IMR-90 (cell line): ENCODE measurements around the gene KRT76. TPM values are rescaled to one million over a fixed set of nuclear protein-coding genes. Genes with fewer than 3 reads are reported as not detected.

Source experiments
- ATAC-seq: fragments of 200-7000 bp; cut with Tn5 transposase; 2 replicates; pipeline ENCODE4 v1.9.1; 2020; ENCODE audit warnings: low read depth, mild to moderate bottlenecking, moderate library complexity
- BruUV-seq: library from RNA; stranded (reverse); fragments of 400-500 nt; replicated peaks from 2 replicates; lab custom pipeline; 2021; lab: Mats Ljungman, UMichigan
- CTCF ChIA-PET: fragments of 300-600 bp; formaldehyde crosslinking; extraction: SDS; loops from one replicate; lab custom pipeline; 2021; ENCODE audit warnings: antibody characterized with exemption; lab: Yijun Ruan, JAX
- POLR2A ChIA-PET: fragments of 300-600 bp; sonication (Branson Sonifier 250); formaldehyde crosslinking; loops from one replicate; lab custom pipeline; 2022; ENCODE audit warnings: antibody characterized with exemption; ENCODE audit not compliant: unreplicated experiment; lab: Charles Lee
- DNase-seq: peaks from one replicate; pipeline ENCODE4 v3.0.0; 2013
- H2AFZ ChIP-seq: replicated peaks from 2 replicates; pipeline ENCODE3; 2013; ENCODE audit warnings: low read length, mild to moderate bottlenecking; ENCODE audit not compliant: poor library complexity
- H2AK5ac ChIP-seq: 2 replicates; pipeline ENCODE4 v1.6.1; 2013; ENCODE audit warnings: low read depth, low read length, inconsistent platforms
- H2AK9ac ChIP-seq: replicated peaks from 2 replicates; pipeline ENCODE3; 2013; ENCODE audit warnings: mild to moderate bottlenecking, low read depth, low read length, moderate library complexity; ENCODE audit not compliant: poor library complexity
- H2BK120ac ChIP-seq: 2 replicates; pipeline ENCODE4 v1.6.1; 2013; ENCODE audit warnings: low read depth, low read length, inconsistent platforms
- H2BK15ac ChIP-seq: 3 replicates; pipeline ENCODE4 v1.6.1; 2013; ENCODE audit warnings: low read depth, low read length, inconsistent platforms
- H2BK20ac ChIP-seq: 2 replicates; pipeline ENCODE4 v1.6.1; 2013; ENCODE audit warnings: low read depth, mild to moderate bottlenecking, inconsistent platforms, low read length, moderate library complexity
- H2BK5ac ChIP-seq: 2 replicates; pipeline ENCODE4 v1.6.1; 2013; ENCODE audit warnings: mild to moderate bottlenecking, low read depth, low read length, inconsistent platforms; ENCODE audit not compliant: poor library complexity, severe bottlenecking
- H3K14ac ChIP-seq: replicated peaks from 2 replicates; pipeline ENCODE4 v1.6.1; 2013; ENCODE audit warnings: low read depth, low read length, inconsistent platforms
- H3K18ac ChIP-seq: 2 replicates; pipeline ENCODE4 v1.6.1; 2013; ENCODE audit warnings: low read depth, low read length, control low read depth
- H3K23ac ChIP-seq: 2 replicates; pipeline ENCODE4 v1.6.1; 2013; ENCODE audit warnings: low read depth, low read length, inconsistent platforms
- H3K27ac ChIP-seq: 2 replicates; pipeline ENCODE4 v1.5.1; 2013; ENCODE audit warnings: mild to moderate bottlenecking, control low read depth, low read length; ENCODE audit not compliant: insufficient read depth
- H3K27me3 ChIP-seq: 2 replicates; pipeline ENCODE4 v1.6.1; 2013; ENCODE audit warnings: low read length; ENCODE audit not compliant: control insufficient read depth, insufficient read depth
- H3K36me3 ChIP-seq: 2 replicates; pipeline ENCODE4 v1.6.1; 2013; ENCODE audit warnings: low read length, mixed read lengths; ENCODE audit not compliant: control insufficient read depth, insufficient read depth
- H3K4ac ChIP-seq: 2 replicates; pipeline ENCODE4 v1.6.1; 2013; ENCODE audit warnings: low read depth, low read length, inconsistent platforms
- H3K4me1 ChIP-seq: 2 replicates; pipeline ENCODE4 v1.6.1; 2013; ENCODE audit warnings: low read length, mixed read lengths; ENCODE audit not compliant: control insufficient read depth, insufficient read depth
- H3K4me2 ChIP-seq: 2 replicates; pipeline ENCODE4 v1.6.1; 2013; ENCODE audit warnings: low read depth, mild to moderate bottlenecking, control low read depth, low read length, moderate library complexity
- H3K4me3 ChIP-seq: 2 replicates; pipeline ENCODE4 v1.5.1; 2013; ENCODE audit warnings: low read depth, mild to moderate bottlenecking, control low read depth, low read length, moderate library complexity; ENCODE audit not compliant: insufficient read depth
- H3K56ac ChIP-seq: 2 replicates; pipeline ENCODE4 v1.6.1; 2013; ENCODE audit warnings: low read length, inconsistent platforms; ENCODE audit not compliant: insufficient read depth; ENCODE audit errors: extremely low read depth
- H3K79me1 ChIP-seq, 2 experiments: 2 replicates each; pipeline ENCODE4 v1.6.1; 2013; ENCODE audit warnings: low read length in 2 of 2, inconsistent platforms in 1 of 2, low read depth in 1 of 2
- H3K9ac ChIP-seq: 2 replicates; pipeline ENCODE4 v1.6.1; 2013; ENCODE audit warnings: low read depth, low read length, control low read depth
- H3K9me1 ChIP-seq: 2 replicates; pipeline ENCODE4 v1.6.1; 2013; ENCODE audit warnings: low read length, inconsistent platforms; ENCODE audit not compliant: insufficient read depth
- H3K9me3 ChIP-seq: 2 replicates; pipeline ENCODE4 v1.6.1; 2013; ENCODE audit warnings: low read length; ENCODE audit not compliant: control insufficient read depth, insufficient read depth
- H4K20me1 ChIP-seq: 2 replicates; pipeline ENCODE4 v1.6.1; 2013; ENCODE audit warnings: low read length, inconsistent platforms; ENCODE audit not compliant: insufficient read depth
- H4K5ac ChIP-seq: 2 replicates; pipeline ENCODE4 v1.6.1; 2013; ENCODE audit warnings: mild to moderate bottlenecking, low read depth, low read length, control low read depth
- H4K8ac ChIP-seq, 2 experiments: 2 replicates each; pipeline ENCODE4 v1.6.1; 2013; ENCODE audit warnings: low read depth in 2 of 2, low read length in 2 of 2, control low read depth in 1 of 2, inconsistent platforms in 1 of 2
- H4K91ac ChIP-seq: 2 replicates; pipeline ENCODE4 v1.6.1; 2013; ENCODE audit warnings: low read depth, low read length, inconsistent platforms; ENCODE audit not compliant: insufficient read depth
- CEBPB ChIP-seq: IDR thresholded peaks from 2 replicates; pipeline ENCODE4 v1.6.1; 2012; ENCODE audit warnings: low read depth, low read length, improper control_type of control experiment
- CHD1 ChIP-seq: IDR thresholded peaks from 2 replicates; pipeline ENCODE4 v1.6.1; 2012; ENCODE audit warnings: low read depth, low read length, improper control_type of control experiment
- WGBS, 2 experiments: methylation state at CpG; one replicate each; pipeline versions ENCODE4 v1.1.5 to v1.1.7; 2013; ENCODE audit warnings: missing lambda C conversion rate in 2 of 2; ENCODE audit not compliant: insufficient read length in 1 of 2; ENCODE audit errors: extremely low coverage in 2 of 2; 5-methylcytosine and 5-hydroxymethylcytosine counted together
- dilution Hi-C: fragments of 300-500 bp; cut with HindIII; formaldehyde crosslinking; loops from one replicate; pipeline ENCODE4 v1.14.3; 2018; ENCODE audit warnings: low sequenced_read_pairs; ENCODE audit not compliant: unreplicated experiment
- in situ Hi-C: fragments of 300-500 bp; cut with MboI; formaldehyde crosslinking; loops from 3 replicates; pipeline ENCODE4 v1.14.3; 2019; ENCODE audit warnings: low sequenced_read_pairs, inconsistent platforms, mixed read lengths
- intact Hi-C: fragments of 100-400 bp; cut with micrococcal nuclease; formaldehyde crosslinking; loops from 2 replicates; pipeline ENCODE4 v1.10.0; 2022
- polyA plus RNA-seq, 3 experiments: library from polyadenylated mRNA; depleted of rRNA; stranded (reverse); fragments of >200 nt; gene quantifications; 2 replicates each; pipeline ENCODE4 v1.2.3, GENCODE V29; 2012; ENCODE audit warnings: low replicate concordance in 1 of 3
- total RNA-seq: library from RNA; depleted of rRNA; stranded (reverse); fragments of >200 nt; gene quantifications from 2 replicates; pipeline ENCODE4 v1.2.3, GENCODE V29; 2012

KRT76 gene
- total and polyA plus RNA-seq, 2 of the 4 experiments (the other 2 are of a cell fraction), result not detected

DNA sequence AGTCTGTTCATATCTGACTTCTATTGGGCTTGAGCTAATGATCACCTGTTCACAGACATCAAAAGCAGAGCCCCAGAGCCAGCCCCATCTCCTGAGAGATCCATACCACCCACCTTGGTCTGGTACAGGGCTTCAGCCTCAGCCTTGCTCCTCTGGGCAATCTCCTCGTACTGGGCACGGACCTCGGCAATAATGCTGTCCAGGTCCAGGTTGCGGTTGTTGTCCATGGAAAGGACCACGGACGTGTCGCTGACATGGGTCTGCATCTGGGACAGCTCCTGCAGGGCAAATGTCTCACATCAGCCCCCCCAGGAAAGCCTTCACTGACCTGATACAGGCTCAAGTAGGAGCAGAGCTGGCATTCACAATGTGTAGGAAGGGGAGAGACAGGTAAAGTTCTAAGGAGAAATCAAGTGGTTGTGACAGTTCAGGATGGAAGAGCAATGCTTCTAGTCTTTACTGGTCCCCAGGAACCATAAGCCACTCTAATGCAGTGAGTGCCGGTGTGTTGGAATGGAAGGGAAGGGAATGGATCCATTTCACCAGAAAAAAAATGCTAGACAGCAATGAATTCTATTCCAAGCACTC lies 31.5 kb upstream of the KRT76 start:
- no peak overlapping the region for H3K18ac ChIP-seq
- no peaks in the 10 kb centered on the region for H3K36me3 ChIP-seq
- CTCF ChIA-PET, result interaction anchor here (0.8 kb wide), 1 partner anchor 529 kb away, joined by 3 read pairs; no protein-coding TSS in a partner anchor

More for the DNA sequence above, 31.5 kb upstream of the KRT76 start:
- Histone ChIP-seq H4K20me1 (no peaks in the 10 kb centered on the region), H3K9me1 (no peaks in the 10 kb centered on the region), H3K14ac (no peak overlapping the region), H2BK120ac (no peak overlapping the region), H3K4ac (no peak overlapping the region), H3K4me1 (no peaks in the 10 kb centered on the region), H2AFZ (no peak overlapping the region), H2BK20ac (no peak overlapping the region), H2BK5ac (no peak overlapping the region), H3K79me1 (no peaks in the 10 kb centered on the region), H3K27me3 (peaks cover 48% of the 10 kb centered on the region), H3K9me3 (no peaks in the 10 kb centered on the region), H4K91ac (no peak overlapping the region), H2AK9ac (no peak overlapping the region), H3K9ac (no peak overlapping the region), H3K23ac (no peak overlapping the region), H4K8ac (no peak overlapping the region), H2AK5ac (no peak overlapping the region), H3K4me3 (no peak overlapping the region), H4K5ac (no peak overlapping the region), H3K4me2 (no peak overlapping the region), H3K56ac (no peak overlapping the region), H2BK15ac (no peak overlapping the region), H3K27ac (no peak overlapping the region)
- no peak for TF ChIP-seq CEBPB
- TF ChIP-seq CHD1, result no peak
- ATAC-seq (no peak), DNase-seq (no peak)
- in situ Hi-C loops (no loop called here), intact Hi-C loops (no loop called here), dilution Hi-C loops (no loop called here)
- no TSS peak for BruUV-seq
- POLR2A ChIA-PET, result no interaction called here
- 66% methylated on average over 5 of the region's 8 CpGs; no CpG with 5 or more reads in 1 of the 2 experiments for WGBS, 2 experiments
